ENCODE results near the gene PACSIN1. TPM values are rescaled to one million over a fixed set of nuclear protein-coding genes. Genes with fewer than 3 reads are reported as not detected.

PACSIN1 gene
- total and polyA plus RNA-seq, 4 donors: 0.03 to 0.17 (median 0.15) TPM

- Histone ChIP-seq H3K4me1 (ENCODE audit: control insufficient read depth in 4 of 4, insufficient read depth in 4 of 4, low read length in 3 of 4) (peaks cover 0 to 8% (median 7%) of the 10 kb centered on the region in 4 donors), H3K36me3 (ENCODE audit: control insufficient read depth in 4 of 4, insufficient read depth in 3 of 4, low read depth in 1 of 4, low read length in 3 of 4) (no peaks in the 10 kb centered on the region), H3K27me3 (ENCODE audit: control insufficient read depth in 4 of 4, insufficient read depth in 4 of 4, low read length in 3 of 4) (no peaks in the 10 kb centered on the region), H3K9me3 (ENCODE audit: control insufficient read depth in 4 of 4, low read length in 3 of 4) (no peaks in the 10 kb centered on the region), H3K4me3 (ENCODE audit: low read depth in 1 of 3, low read length in 3 of 3) (no peak overlapping the region), H3K9ac (ENCODE audit: low read depth in 1 of 2, low read length in 2 of 2) (no peak overlapping the region), H3K27ac (ENCODE audit: low read depth in 1 of 2, low read length in 2 of 2) (no peak overlapping the region)
- no peak for DNase-seq (ENCODE audit: low spot score)
- TF ChIP-seq RXRA (IDR thresholded peaks at IDR 0.05): no peak
- no peak for TF ChIP-seq ATF3 (IDR thresholded peaks at IDR 0.05)
- TF ChIP-seq FOXA2 (IDR thresholded peaks at IDR 0.05): no peak
- no peak for TF ChIP-seq JUND (IDR thresholded peaks at IDR 0.05)
- TF ChIP-seq ZBTB33 (IDR thresholded peaks at IDR 0.05): no peak
- no peak for TF ChIP-seq GABPA (IDR thresholded peaks at IDR 0.05 in 1 of 2, conservative IDR thresholded peaks at IDR 0.05 in 1 of 2)
- TF ChIP-seq FOXA1 (IDR thresholded peaks at IDR 0.05): no peak
- 86% methylated on average over 10 of the region's 10 CpGs for WGBS
Observed at GRCh38 chr6:34574647-34575293, 108.9 kb downstream of the PACSIN1 start.

GRCh38 chr6:34575326-34575725 is 109.5 kb downstream of the PACSIN1 start:
- DNase-seq (ENCODE audit: low spot score): no peak
- Histone ChIP-seq H3K4me3 (ENCODE audit: low read depth in 1 of 3, low read length in 3 of 3) (no peak overlapping the region), H3K9ac (ENCODE audit: low read depth in 1 of 2, low read length in 2 of 2) (no peak overlapping the region), H3K36me3 (ENCODE audit: control insufficient read depth in 4 of 4, insufficient read depth in 3 of 4, low read depth in 1 of 4, low read length in 3 of 4) (peaks cover 0 to 2% (median 0%) of the 10 kb centered on the region in 4 donors), H3K4me1 (ENCODE audit: control insufficient read depth in 4 of 4, insufficient read depth in 4 of 4, low read length in 3 of 4) (peaks cover 0 to 8% (median 7%) of the 10 kb centered on the region in 4 donors), H3K27me3 (ENCODE audit: control insufficient read depth in 4 of 4, insufficient read depth in 4 of 4, low read length in 3 of 4) (no peaks in the 10 kb centered on the region), H3K9me3 (ENCODE audit: control insufficient read depth in 4 of 4, low read length in 3 of 4) (no peaks in the 10 kb centered on the region), H3K27ac (ENCODE audit: low read depth in 1 of 2, low read length in 2 of 2) (no peak overlapping the region)
- WGBS: 88% methylated on average over 3 of the region's 3 CpGs
- no peak for TF ChIP-seq GABPA (IDR thresholded peaks at IDR 0.05 in 1 of 2, conservative IDR thresholded peaks at IDR 0.05 in 1 of 2)
- TF ChIP-seq NR2F2 (IDR thresholded peaks at IDR 0.05): no peak
- no peak for TF ChIP-seq ZBTB33 (IDR thresholded peaks at IDR 0.05)
- no peak for TF ChIP-seq HNF4G (IDR thresholded peaks at IDR 0.05)
- TF ChIP-seq TAF1 (conservative IDR thresholded peaks at IDR 0.05): no peak
- no peak for TF ChIP-seq RXRA (IDR thresholded peaks at IDR 0.05)
- no peak for TF ChIP-seq HNF4A (conservative IDR thresholded peaks at IDR 0.05)

- no peak for DNase-seq (ENCODE audit: low spot score)
- H3K4me3 ChIP-seq (ENCODE audit: low read depth in 1 of 3, low read length in 3 of 3): no peak overlapping the region
- H3K27ac ChIP-seq (ENCODE audit: low read depth in 1 of 2, low read length in 2 of 2): no peak overlapping the region
- no peaks in the 10 kb centered on the region for H3K9me3 ChIP-seq (ENCODE audit: control insufficient read depth in 4 of 4, low read length in 3 of 4)
- 86% methylated on average over 18 of the region's 18 CpGs for WGBS
- no peaks in the 10 kb centered on the region for H3K27me3 ChIP-seq (ENCODE audit: control insufficient read depth in 4 of 4, insufficient read depth in 4 of 4, low read length in 3 of 4)
- H3K36me3 ChIP-seq (ENCODE audit: control insufficient read depth in 4 of 4, insufficient read depth in 3 of 4, low read depth in 1 of 4, low read length in 3 of 4): peaks cover 0 to 2% (median 0%) of the 10 kb centered on the region in 4 donors
- H3K9ac ChIP-seq (ENCODE audit: low read depth in 1 of 2, low read length in 2 of 2): no peak overlapping the region
- H3K4me1 ChIP-seq (ENCODE audit: control insufficient read depth in 4 of 4, insufficient read depth in 4 of 4, low read length in 3 of 4): peaks cover 0 to 8% (median 7%) of the 10 kb centered on the region in 4 donors
- TF ChIP-seq RAD21 (IDR thresholded peaks at IDR 0.05) (no peak), TAF1 (conservative IDR thresholded peaks at IDR 0.05) (no peak), FOXA2 (IDR thresholded peaks at IDR 0.05) (no peak), RXRA (IDR thresholded peaks at IDR 0.05) (no peak), SP1 (IDR thresholded peaks at IDR 0.05) (no peak), MAX (IDR thresholded peaks at IDR 0.05) (no peak), NR2F2 (IDR thresholded peaks at IDR 0.05) (no peak), CTCF (IDR thresholded peaks at IDR 0.05; ENCODE audit: low read depth, low read length, missing input control) (no peak), REST (IDR thresholded peaks at IDR 0.05) (no peak)
Observed at GRCh38 chr6:34576286-34576955, 110.5 kb downstream of the PACSIN1 start.
